GM12872 (cell line): ENCODE data around the gene C1orf159.

Experiments used
- CTCF ChIP-seq: IDR thresholded peaks from 3 replicates; pipeline ENCODE4 v1.5.1; 2011; ENCODE audit warnings: low read depth, mild to moderate bottlenecking, low read length, moderate library complexity; ENCODE audit not compliant: insufficient read depth

Gene C1orf159

GRCh38 chr1:1054099-1054700 lies 61.7 kb downstream of the C1orf159 start:
- TF ChIP-seq CTCF: no peak

GRCh38 chr1:1053682-1054081 lies 62.2 kb downstream of the C1orf159 start:
- TF ChIP-seq CTCF: no peak

- TF ChIP-seq CTCF: no peak
Measured at GRCh38 chr1:1053022-1053421, 62.9 kb downstream of the C1orf159 start.

GRCh38 chr1:1052003-1052840 lies 63.7 kb downstream of the C1orf159 start:
- TF ChIP-seq CTCF: no peak

- TF ChIP-seq CTCF: no peak
Measured at GRCh38 chr1:1051127-1051810, 64.6 kb downstream of the C1orf159 start.

GRCh38 chr1:1050577-1051052 lies 65.3 kb downstream of the C1orf159 start:
- TF ChIP-seq CTCF: no peak

- TF ChIP-seq CTCF: no peak
Measured at GRCh38 chr1:1049318-1050165, 66.3 kb downstream of the C1orf159 start.
